ENCODE results near the gene LPA. TPM values are rescaled to one million over a fixed set of nuclear protein-coding genes. Genes with fewer than 3 reads are reported as not detected.

The LPA gene
- total and polyA plus RNA-seq, 2 of the 13 experiments (the other 11 are each of a cell fraction or from before 2014, with no cell fraction given) = not detected

DNA sequence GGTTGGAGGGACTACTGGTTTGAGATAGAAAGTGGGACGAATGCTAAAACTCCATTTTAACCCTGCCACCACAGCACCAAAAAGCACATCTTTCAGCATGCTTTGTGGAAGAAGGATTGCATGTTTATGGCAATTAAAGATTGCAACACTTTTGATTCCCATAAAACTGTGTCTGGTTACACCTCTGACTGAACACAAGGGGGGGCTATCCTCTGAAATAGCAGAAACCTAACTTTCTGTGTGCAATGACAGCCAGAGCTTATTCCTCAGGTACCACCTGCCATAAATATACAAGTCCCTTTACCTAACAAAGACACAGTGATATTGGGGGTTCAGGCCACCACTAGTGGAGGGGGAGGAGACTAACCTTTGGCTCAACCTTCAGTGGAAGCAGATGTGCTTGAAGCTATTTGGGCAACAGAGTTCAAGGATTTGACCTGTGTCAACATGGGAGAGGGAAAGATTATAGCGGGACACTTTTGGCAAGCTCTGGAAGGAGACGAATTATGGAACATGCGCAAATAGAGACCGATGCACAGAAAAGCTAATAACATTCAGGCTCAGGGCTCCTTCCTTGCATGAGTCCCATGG lies 28.4 kb upstream of the LPA start (continued):
- TF ChIP-seq, protein P1, sequence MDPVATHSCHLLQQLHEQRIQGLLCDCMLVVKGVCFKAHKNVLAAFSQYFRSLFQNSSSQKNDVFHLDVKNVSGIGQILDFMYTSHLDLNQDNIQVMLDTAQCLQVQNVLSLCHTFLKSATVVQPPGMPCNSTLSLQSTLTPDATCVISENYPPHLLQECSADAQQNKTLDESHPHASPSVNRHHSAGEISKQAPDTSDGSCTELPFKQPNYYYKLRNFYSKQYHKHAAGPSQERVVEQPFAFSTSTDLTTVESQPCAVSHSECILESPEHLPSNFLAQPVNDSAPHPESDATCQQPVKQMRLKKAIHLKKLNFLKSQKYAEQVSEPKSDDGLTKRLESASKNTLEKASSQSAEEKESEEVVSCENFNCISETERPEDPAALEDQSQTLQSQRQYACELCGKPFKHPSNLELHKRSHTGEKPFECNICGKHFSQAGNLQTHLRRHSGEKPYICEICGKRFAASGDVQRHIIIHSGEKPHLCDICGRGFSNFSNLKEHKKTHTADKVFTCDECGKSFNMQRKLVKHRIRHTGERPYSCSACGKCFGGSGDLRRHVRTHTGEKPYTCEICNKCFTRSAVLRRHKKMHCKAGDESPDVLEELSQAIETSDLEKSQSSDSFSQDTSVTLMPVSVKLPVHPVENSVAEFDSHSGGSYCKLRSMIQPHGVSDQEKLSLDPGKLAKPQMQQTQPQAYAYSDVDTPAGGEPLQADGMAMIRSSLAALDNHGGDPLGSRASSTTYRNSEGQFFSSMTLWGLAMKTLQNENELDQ (CRISPR knock-in tag; IDR thresholded peaks at IDR 0.05; ENCODE audit: borderline replicate concordance) = no peak
- TF ChIP-seq, protein P2, sequence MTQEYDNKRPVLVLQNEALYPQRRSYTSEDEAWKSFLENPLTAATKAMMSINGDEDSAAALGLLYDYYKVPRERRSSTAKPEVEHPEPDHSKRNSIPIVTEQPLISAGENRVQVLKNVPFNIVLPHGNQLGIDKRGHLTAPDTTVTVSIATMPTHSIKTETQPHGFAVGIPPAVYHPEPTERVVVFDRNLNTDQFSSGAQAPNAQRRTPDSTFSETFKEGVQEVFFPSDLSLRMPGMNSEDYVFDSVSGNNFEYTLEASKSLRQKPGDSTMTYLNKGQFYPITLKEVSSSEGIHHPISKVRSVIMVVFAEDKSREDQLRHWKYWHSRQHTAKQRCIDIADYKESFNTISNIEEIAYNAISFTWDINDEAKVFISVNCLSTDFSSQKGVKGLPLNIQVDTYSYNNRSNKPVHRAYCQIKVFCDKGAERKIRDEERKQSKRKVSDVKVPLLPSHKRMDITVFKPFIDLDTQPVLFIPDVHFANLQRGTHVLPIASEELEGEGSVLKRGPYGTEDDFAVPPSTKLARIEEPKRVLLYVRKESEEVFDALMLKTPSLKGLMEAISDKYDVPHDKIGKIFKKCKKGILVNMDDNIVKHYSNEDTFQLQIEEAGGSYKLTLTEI (CRISPR knock-in tag; conservative IDR thresholded peaks at IDR 0.05) = no peak
- TF ChIP-seq, protein P3, sequence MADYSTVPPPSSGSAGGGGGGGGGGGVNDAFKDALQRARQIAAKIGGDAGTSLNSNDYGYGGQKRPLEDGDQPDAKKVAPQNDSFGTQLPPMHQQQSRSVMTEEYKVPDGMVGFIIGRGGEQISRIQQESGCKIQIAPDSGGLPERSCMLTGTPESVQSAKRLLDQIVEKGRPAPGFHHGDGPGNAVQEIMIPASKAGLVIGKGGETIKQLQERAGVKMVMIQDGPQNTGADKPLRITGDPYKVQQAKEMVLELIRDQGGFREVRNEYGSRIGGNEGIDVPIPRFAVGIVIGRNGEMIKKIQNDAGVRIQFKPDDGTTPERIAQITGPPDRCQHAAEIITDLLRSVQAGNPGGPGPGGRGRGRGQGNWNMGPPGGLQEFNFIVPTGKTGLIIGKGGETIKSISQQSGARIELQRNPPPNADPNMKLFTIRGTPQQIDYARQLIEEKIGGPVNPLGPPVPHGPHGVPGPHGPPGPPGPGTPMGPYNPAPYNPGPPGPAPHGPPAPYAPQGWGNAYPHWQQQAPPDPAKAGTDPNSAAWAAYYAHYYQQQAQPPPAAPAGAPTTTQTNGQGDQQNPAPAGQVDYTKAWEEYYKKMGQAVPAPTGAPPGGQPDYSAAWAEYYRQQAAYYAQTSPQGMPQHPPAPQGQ (CRISPR knock-in tag; IDR thresholded peaks at IDR 0.05; ENCODE audit: borderline replicate concordance) = no peak
- TF ChIP-seq ERF (CRISPR knock-in tag; IDR thresholded peaks at IDR 0.05) (no peak), ZNF468 (CRISPR knock-in tag; IDR thresholded peaks at IDR 0.05) (no peak), PTBP1 (IDR thresholded peaks at IDR 0.05; ENCODE audit: low read depth, low read length, poor library complexity, severe bottlenecking) (no peak), FOXO1 (CRISPR knock-in tag; IDR thresholded peaks at IDR 0.05) (no peak), RAD51 (IDR thresholded peaks at IDR 0.05; ENCODE audit: borderline replicate concordance) (no peak), HDAC6 (IDR thresholded peaks at IDR 0.05; ENCODE audit: low read depth, low read length) (no peak), ZNF431 (CRISPR knock-in tag; IDR thresholded peaks at IDR 0.05; ENCODE audit: borderline replicate concordance, low read depth) (no peak), HOXA5 (CRISPR knock-in tag; IDR thresholded peaks at IDR 0.05) (no peak), ZNF12 (CRISPR knock-in tag; IDR thresholded peaks at IDR 0.05) (no peak), ZNF546 (CRISPR knock-in tag; conservative IDR thresholded peaks at IDR 0.05) (no peak), NONO (IDR thresholded peaks at IDR 0.05) (no peak), NONO (CRISPR knock-in tag; conservative IDR thresholded peaks at IDR 0.05) (0 out of 2 replicates have a peak, but pooled peaks have one; percentile 31), NR2F6 (IDR thresholded peaks at IDR 0.05) (0 out of 2 replicates have a peak, but pooled peaks have one; percentile 53), NR2F6 (CRISPR knock-in tag; IDR thresholded peaks at IDR 0.05) (no peak; the same call in 1 of the 2 replicates), JUN (CRISPR knock-in tag; IDR thresholded peaks at IDR 0.05) (no peak), DNMT1 (CRISPR knock-in tag; IDR thresholded peaks at IDR 0.05) (no peak), NFYB (CRISPR knock-in tag; IDR thresholded peaks at IDR 0.05) (no peak)
- TF ChIP-seq, protein P4, sequence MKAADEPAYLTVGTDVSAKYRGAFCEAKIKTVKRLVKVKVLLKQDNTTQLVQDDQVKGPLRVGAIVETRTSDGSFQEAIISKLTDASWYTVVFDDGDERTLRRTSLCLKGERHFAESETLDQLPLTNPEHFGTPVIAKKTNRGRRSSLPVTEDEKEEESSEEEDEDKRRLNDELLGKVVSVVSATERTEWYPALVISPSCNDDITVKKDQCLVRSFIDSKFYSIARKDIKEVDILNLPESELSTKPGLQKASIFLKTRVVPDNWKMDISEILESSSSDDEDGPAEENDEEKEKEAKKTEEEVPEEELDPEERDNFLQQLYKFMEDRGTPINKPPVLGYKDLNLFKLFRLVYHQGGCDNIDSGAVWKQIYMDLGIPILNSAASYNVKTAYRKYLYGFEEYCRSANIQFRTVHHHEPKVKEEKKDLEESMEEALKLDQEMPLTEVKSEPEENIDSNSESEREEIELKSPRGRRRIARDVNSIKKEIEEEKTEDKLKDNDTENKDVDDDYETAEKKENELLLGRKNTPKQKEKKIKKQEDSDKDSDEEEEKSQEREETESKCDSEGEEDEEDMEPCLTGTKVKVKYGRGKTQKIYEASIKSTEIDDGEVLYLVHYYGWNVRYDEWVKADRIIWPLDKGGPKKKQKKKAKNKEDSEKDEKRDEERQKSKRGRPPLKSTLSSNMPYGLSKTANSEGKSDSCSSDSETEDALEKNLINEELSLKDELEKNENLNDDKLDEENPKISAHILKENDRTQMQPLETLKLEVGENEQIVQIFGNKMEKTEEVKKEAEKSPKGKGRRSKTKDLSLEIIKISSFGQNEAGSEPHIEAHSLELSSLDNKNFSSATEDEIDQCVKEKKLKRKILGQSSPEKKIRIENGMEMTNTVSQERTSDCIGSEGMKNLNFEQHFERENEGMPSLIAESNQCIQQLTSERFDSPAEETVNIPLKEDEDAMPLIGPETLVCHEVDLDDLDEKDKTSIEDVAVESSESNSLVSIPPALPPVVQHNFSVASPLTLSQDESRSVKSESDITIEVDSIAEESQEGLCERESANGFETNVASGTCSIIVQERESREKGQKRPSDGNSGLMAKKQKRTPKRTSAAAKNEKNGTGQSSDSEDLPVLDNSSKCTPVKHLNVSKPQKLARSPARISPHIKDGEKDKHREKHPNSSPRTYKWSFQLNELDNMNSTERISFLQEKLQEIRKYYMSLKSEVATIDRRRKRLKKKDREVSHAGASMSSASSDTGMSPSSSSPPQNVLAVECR (CRISPR knock-in tag; IDR thresholded peaks at IDR 0.05; ENCODE audit: borderline replicate concordance) = peak; percentile 47; the same call in 1 of the 2 replicates
